H1 (cell line): Measurements from ENCODE around the gene CELF1. TPM values are rescaled to one million over a fixed set of nuclear protein-coding genes. Genes with fewer than 3 reads are reported as not detected.

ENCODE experiments used
- CBX8 ChIP-seq: fragments of 300-800, 300-1000 bp; sonication (generic); IDR thresholded peaks from 2 replicates; pipeline ENCODE4 v1.7.1; 2016; ENCODE audit warnings: low read depth, low read length, borderline replicate concordance
- CHD1 ChIP-seq: IDR thresholded peaks from 2 replicates; pipeline ENCODE4 v1.6.1; 2012; ENCODE audit warnings: low read depth, low read length, improper control_type of control experiment
- CHD2 ChIP-seq: IDR thresholded peaks from 2 replicates; pipeline ENCODE4 v1.6.1; 2012; ENCODE audit warnings: low read length, improper control_type of control experiment
- CTBP2 ChIP-seq: IDR thresholded peaks from 2 replicates; pipeline ENCODE4 v1.7.0; 2011; ENCODE audit warnings: borderline replicate concordance, mild to moderate bottlenecking, moderate library complexity, mixed read lengths, low read length; ENCODE audit not compliant: insufficient read depth, insufficient read length
- EGR1 ChIP-seq: IDR thresholded peaks from 2 replicates; pipeline ENCODE4 v1.6.1; 2011; ENCODE audit warnings: low read depth, low read length, borderline replicate concordance
- EP300 ChIP-seq, 2 experiments: IDR thresholded peaks; 1 replicate in 1 of 2; 2 replicates in 1 of 2; pipeline ENCODE4 v1.6.1; 2011 to 2012; ENCODE audit warnings: low read depth in 2 of 2, low read length in 2 of 2, mild to moderate bottlenecking in 2 of 2, borderline replicate concordance in 1 of 2, inconsistent platforms in 1 of 2, moderate library complexity in 1 of 2
- HDAC2 ChIP-seq, 2 experiments: fragments of 300-600 bp in 1 of 2; sonication (generic) in 1 of 2; IDR thresholded peaks; 2 replicates each; pipeline ENCODE4 v1.6.1; 2011 to 2012; ENCODE audit warnings: low read depth in 2 of 2, low read length in 2 of 2, mild to moderate bottlenecking in 2 of 2, moderate library complexity in 2 of 2, borderline replicate concordance in 1 of 2, inconsistent platforms in 1 of 2
- JUND ChIP-seq: IDR thresholded peaks from 2 replicates; pipeline ENCODE4 v1.6.1; 2011; ENCODE audit warnings: mild to moderate bottlenecking, improper control_type of control experiment, low read length
- KDM4A ChIP-seq: IDR thresholded peaks from one replicate; pipeline ENCODE4 v1.7.1; 2012; ENCODE audit warnings: low read depth, mild to moderate bottlenecking, moderate library complexity, low read length, inconsistent platforms; ENCODE audit not compliant: severe bottlenecking
- KDM5A ChIP-seq: fragments of 200-600 bp; IDR thresholded peaks from 2 replicates; pipeline ENCODE4 v1.7.1; 2012; ENCODE audit warnings: mild to moderate bottlenecking, low read length, inconsistent platforms, mixed read lengths
- RBBP5 ChIP-seq: IDR thresholded peaks from 2 replicates; pipeline ENCODE4 v1.7.1; 2012; ENCODE audit warnings: low read depth, mild to moderate bottlenecking, inconsistent platforms, low read length, moderate library complexity, borderline replicate concordance
- RFX5 ChIP-seq: IDR thresholded peaks from 2 replicates; pipeline ENCODE4 v1.6.1; 2011; ENCODE audit warnings: low read depth, low read length, improper control_type of control experiment, borderline replicate concordance
- RXRA ChIP-seq: IDR thresholded peaks from 2 replicates; pipeline ENCODE4 v1.6.1; 2011; ENCODE audit warnings: low read depth, mild to moderate bottlenecking, low read length, moderate library complexity; ENCODE audit not compliant: insufficient read depth
- SP2 ChIP-seq: IDR thresholded peaks from 2 replicates; pipeline ENCODE4 v1.6.1; 2012; ENCODE audit warnings: mild to moderate bottlenecking, low read length, inconsistent platforms
- SRF ChIP-seq: IDR thresholded peaks from 2 replicates; pipeline ENCODE4 v1.6.1; 2011; ENCODE audit warnings: mild to moderate bottlenecking, low read depth, low read length, moderate library complexity
- TBP ChIP-seq: IDR thresholded peaks from 2 replicates; pipeline ENCODE4 v1.6.1; 2011; ENCODE audit warnings: low read depth, low read length, improper control_type of control experiment
- TCF12 ChIP-seq: IDR thresholded peaks from 2 replicates; pipeline ENCODE4 v1.6.1; 2011; ENCODE audit warnings: low read depth, mild to moderate bottlenecking, low read length
- polyA plus RNA-seq, 7 experiments: library from polyadenylated mRNA; depleted of rRNA in 3 of 7; stranded (reverse) in 5 of 7; unstranded in 2 of 7; fragments of >200 nt in 5 of 7; fragments of 200-250 nt in 2 of 7; gene quantifications; 1 replicate in 5 of 7; 2 replicates in 1 of 7; 4 replicates in 1 of 7; pipeline versions ENCODE4 v1.2.1 to v1.2.3, GENCODE V29; 2011 to 2013; ENCODE audit warnings: missing spikeins in 2 of 7, mixed read lengths in 2 of 7
- total RNA-seq: library from RNA; stranded (reverse); fragmentation: NEBNext Ultra II Directional; extraction: Animal tissue kit (Norgen Biotek cat#: 25700); gene quantifications from 2 replicates; pipeline ENCODE4 v1.2.1, GENCODE V29; 2021
- TF ChIP-seq, protein P1 (sequence below): IDR thresholded peaks from 2 replicates; pipeline ENCODE4 v1.6.1; 2012; ENCODE audit warnings: inconsistent platforms
- TF ChIP-seq, protein P2 (sequence below), 3 experiments: IDR thresholded peaks; 1 replicate in 2 of 3; 2 replicates in 1 of 3; pipeline versions ENCODE4 v1.5.1 to v1.6.1; 2011; ENCODE audit warnings: low read length in 3 of 3, mild to moderate bottlenecking in 3 of 3, inconsistent platforms in 2 of 3, low read depth in 1 of 3, moderate library complexity in 1 of 3; ENCODE audit not compliant: insufficient read depth in 1 of 3; ENCODE audit errors: control extremely low read depth in 1 of 3

CELF1 gene
- total and polyA plus RNA-seq, 2 of the 8 experiments (the other 6 are each of a cell fraction or from before 2014, with no cell fraction given): 131 to 197 TPM

DNA sequence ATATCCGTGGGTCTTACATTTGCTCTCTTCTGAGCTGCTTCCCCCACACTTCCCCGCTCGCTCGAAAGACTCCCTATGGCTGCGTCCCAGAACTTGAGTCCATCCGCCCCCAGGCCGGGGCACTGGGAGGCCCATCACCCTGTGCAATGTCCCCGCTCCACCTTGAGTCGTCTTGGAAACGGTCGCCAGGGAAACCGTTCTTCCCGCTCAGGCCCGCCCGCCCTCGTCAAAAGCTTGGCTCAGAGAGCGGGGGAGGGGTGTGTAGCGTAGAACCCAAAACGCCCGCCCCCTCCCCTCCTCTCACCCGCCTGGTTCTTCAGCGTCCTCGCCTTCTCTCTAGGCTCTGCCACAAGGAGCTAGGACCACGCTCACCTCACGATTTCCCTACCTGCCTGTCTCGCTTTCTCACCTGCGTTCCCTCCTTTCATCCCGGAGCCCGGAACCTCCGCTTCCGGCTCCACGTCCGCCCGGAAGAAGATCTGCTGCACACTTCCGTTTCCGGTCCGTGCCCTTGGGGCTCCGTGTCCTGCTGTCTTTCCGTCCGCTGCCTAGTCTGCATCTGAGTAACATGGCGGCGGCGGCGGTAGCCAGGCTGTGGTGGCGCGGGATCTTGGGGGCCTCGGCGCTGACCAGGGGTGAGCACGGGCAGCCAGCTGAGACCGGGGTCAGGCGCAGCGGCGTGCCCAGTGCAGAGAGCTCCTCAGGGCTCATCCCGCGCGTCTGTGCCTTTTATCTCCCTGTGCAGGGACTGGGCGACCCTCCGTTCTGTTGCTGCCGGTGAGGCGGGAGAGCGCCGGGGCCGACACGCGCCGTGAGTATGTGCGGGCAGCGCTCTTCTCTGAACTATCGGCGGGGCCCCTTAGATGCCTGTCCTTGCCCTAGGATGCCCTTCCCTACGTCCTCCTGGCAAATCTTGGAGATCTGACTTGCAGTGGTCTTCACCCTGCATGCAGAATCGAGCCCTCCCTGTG lies 25.9 kb upstream of the CELF1 start, which contains the start of the genes KBTBD4 and NDUFS3 (continued):
- TF ChIP-seq, protein P1, sequence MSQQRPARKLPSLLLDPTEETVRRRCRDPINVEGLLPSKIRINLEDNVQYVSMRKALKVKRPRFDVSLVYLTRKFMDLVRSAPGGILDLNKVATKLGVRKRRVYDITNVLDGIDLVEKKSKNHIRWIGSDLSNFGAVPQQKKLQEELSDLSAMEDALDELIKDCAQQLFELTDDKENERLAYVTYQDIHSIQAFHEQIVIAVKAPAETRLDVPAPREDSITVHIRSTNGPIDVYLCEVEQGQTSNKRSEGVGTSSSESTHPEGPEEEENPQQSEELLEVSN: peak; percentile 52
- peak; percentile 60; the same call in 1 of the 2 replicates for TF ChIP-seq CHD2
- peak; percentile 86 for TF ChIP-seq CTBP2
- TF ChIP-seq SRF: peak; percentile 68
- peak in 1 of 2 experiments; percentile 94; a peak in 1 of 4 replicates for TF ChIP-seq HDAC2 (IDR thresholded peaks at IDR 0.05; ENCODE audit: borderline replicate concordance in 1 of 2, low read depth in 2 of 2, low read length in 2 of 2)
- peak; percentile 98 for TF ChIP-seq RBBP5
- peak; percentile 99 for TF ChIP-seq KDM5A
- TF ChIP-seq CBX8: no peak
- TF ChIP-seq TCF12: peak; percentile 68; the same call in 1 of the 2 replicates
- peak; percentile 35 to 85 for TF ChIP-seq EP300 (IDR thresholded peaks at IDR 0.05; ENCODE audit: borderline replicate concordance in 1 of 2, low read depth in 2 of 2, low read length in 2 of 2)
- no peak for TF ChIP-seq RXRA
- no peak for TF ChIP-seq SP2
- peak; percentile 96 for TF ChIP-seq TBP
- TF ChIP-seq, protein P2, sequence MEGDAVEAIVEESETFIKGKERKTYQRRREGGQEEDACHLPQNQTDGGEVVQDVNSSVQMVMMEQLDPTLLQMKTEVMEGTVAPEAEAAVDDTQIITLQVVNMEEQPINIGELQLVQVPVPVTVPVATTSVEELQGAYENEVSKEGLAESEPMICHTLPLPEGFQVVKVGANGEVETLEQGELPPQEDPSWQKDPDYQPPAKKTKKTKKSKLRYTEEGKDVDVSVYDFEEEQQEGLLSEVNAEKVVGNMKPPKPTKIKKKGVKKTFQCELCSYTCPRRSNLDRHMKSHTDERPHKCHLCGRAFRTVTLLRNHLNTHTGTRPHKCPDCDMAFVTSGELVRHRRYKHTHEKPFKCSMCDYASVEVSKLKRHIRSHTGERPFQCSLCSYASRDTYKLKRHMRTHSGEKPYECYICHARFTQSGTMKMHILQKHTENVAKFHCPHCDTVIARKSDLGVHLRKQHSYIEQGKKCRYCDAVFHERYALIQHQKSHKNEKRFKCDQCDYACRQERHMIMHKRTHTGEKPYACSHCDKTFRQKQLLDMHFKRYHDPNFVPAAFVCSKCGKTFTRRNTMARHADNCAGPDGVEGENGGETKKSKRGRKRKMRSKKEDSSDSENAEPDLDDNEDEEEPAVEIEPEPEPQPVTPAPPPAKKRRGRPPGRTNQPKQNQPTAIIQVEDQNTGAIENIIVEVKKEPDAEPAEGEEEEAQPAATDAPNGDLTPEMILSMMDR (IDR thresholded peaks at IDR 0.05; ENCODE audit: control extremely low read depth in 1 of 3, insufficient read depth in 1 of 3, low read depth in 1 of 3, low read length in 3 of 3): no peak
- TF ChIP-seq JUND: no peak
- TF ChIP-seq RFX5: no peak
- TF ChIP-seq CHD1: 0 out of 2 replicates have a peak, but pooled peaks have one; percentile 44
- peak; percentile 67 for TF ChIP-seq KDM4A
- TF ChIP-seq EGR1: peak; percentile 85
